ENCODE measurements around the gene ELOVL5.

The ELOVL5 gene

DNA sequence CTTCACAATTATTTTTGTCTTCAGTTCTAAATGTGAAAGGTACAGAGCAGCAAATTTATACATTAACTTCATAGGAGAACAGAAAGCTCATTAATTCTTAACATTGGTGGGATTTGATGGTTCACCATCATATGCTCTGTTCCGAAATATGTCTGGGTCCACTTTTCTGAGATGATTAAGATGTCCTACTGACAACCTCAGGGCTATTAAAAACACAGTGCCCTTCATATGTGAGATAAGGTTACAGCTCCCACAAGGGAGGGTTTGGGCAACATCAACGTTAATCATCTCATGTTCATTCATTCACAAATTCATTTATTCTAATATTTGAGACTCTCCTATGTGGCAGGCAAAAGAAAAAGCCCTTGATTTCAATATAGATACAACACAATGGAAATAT, 91.2 kb downstream of the ELOVL5 start:
- TF ChIP-seq YY1 (IDR thresholded peaks at IDR 0.05; ENCODE audit: insufficient read depth, insufficient read length) (no peak), SUZ12 (IDR thresholded peaks at IDR 0.05; ENCODE audit: extremely low read depth, insufficient read depth, insufficient read length) (no peak), ZNF274 (IDR thresholded peaks at IDR 0.05; ENCODE audit: low read depth, low read length) (no peak)
- Histone ChIP-seq H3K4me1 (ENCODE audit: insufficient read depth, insufficient read length) (no peaks in the 10 kb centered on the region), H3K4me3 (ENCODE audit: insufficient read length, low read depth) (no peak overlapping the region), H3K9ac (ENCODE audit: insufficient read length, low read depth) (no peak overlapping the region), H3K9me3 (ENCODE audit: insufficient read depth, low read length) (no peaks in the 10 kb centered on the region), H3K36me3 (ENCODE audit: insufficient read depth, insufficient read length, low read length) (peaks cover 16% of the 10 kb centered on the region), H3K27me3 (ENCODE audit: insufficient read depth, insufficient read length) (no peaks in the 10 kb centered on the region)
- no peak for DNase-seq (ENCODE audit: low read depth, low spot score)

DNA sequence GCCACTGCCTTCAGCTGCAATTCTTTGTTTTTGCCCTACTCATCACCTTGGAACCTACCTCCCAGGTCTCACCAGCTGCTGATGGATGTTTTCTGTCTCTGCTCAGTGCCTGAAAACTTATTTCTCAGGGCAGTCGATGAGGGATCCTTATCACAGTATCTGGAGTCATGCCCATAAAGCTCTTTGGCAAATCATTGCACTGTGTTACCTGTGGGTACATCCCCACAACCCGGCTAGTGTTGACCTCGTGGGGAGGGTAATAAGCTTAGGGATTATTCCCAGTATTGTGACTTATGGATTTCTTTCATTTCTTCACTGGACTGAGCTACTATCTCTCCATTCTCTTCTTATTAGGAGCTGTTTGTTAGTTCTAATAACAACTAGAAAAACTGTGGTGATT, 91.7 kb downstream of the ELOVL5 start:
- H3K9me3 ChIP-seq (ENCODE audit: insufficient read depth, low read length) = no peaks in the 10 kb centered on the region

DNA sequence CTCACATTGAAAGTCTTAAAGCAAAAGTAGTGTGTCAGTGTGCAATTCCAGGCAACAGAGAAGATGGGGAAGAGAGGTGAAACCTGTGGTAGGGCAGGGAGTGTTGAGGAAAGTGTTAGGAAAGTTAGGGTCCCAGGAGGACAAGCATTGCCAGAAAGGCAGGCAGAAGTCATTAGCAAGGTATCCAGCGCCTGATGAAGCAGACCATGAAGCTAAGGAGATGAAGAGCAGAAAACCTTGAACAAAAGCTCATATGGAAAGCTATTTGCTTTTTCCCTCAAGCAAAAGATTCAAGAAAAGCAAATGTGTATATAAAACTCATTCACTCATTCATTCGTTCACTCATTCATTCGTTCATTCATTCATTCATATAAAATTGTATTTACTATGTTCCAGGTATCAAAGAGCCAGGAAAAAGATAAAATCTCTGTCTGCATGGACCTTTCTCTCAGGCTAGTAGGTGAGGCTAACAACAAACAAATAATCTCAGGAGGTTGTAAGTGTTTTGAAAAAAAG, 96.5 kb downstream of the ELOVL5 start:
- Histone ChIP-seq H3K36me3 (ENCODE audit: insufficient read depth, insufficient read length, low read length) (no peaks in the 10 kb centered on the region), H3K27me3 (ENCODE audit: insufficient read depth, insufficient read length) (no peaks in the 10 kb centered on the region), H3K9me3 (ENCODE audit: insufficient read depth, low read length) (no peaks in the 10 kb centered on the region), H3K4me1 (ENCODE audit: insufficient read depth, insufficient read length) (no peaks in the 10 kb centered on the region), H3K4me3 (ENCODE audit: insufficient read length, low read depth) (no peak overlapping the region), H3K9ac (ENCODE audit: insufficient read length, low read depth) (no peak overlapping the region)
- DNase-seq (ENCODE audit: low read depth, low spot score) = no peak
- no peak for TF ChIP-seq SUZ12 (IDR thresholded peaks at IDR 0.05; ENCODE audit: extremely low read depth, insufficient read depth, insufficient read length)
- TF ChIP-seq YY1 (IDR thresholded peaks at IDR 0.05; ENCODE audit: insufficient read depth, insufficient read length) = no peak
- no peak for TF ChIP-seq ZNF274 (IDR thresholded peaks at IDR 0.05; ENCODE audit: low read depth, low read length)

More for the DNA sequence above, 91.7 kb downstream of the ELOVL5 start:
- Histone ChIP-seq H3K4me1 (ENCODE audit: insufficient read depth, insufficient read length) (no peaks in the 10 kb centered on the region), H3K9ac (ENCODE audit: insufficient read length, low read depth) (no peak overlapping the region), H3K27me3 (ENCODE audit: insufficient read depth, insufficient read length) (no peaks in the 10 kb centered on the region), H3K36me3 (ENCODE audit: insufficient read depth, insufficient read length, low read length) (peaks cover 13% of the 10 kb centered on the region), H3K4me3 (ENCODE audit: insufficient read length, low read depth) (no peak overlapping the region)
- no peak for DNase-seq (ENCODE audit: low read depth, low spot score)
- TF ChIP-seq SUZ12 (IDR thresholded peaks at IDR 0.05; ENCODE audit: extremely low read depth, insufficient read depth, insufficient read length) = no peak
- no peak for TF ChIP-seq ZNF274 (IDR thresholded peaks at IDR 0.05; ENCODE audit: low read depth, low read length)
- TF ChIP-seq YY1 (IDR thresholded peaks at IDR 0.05; ENCODE audit: insufficient read depth, insufficient read length) = no peak

DNA sequence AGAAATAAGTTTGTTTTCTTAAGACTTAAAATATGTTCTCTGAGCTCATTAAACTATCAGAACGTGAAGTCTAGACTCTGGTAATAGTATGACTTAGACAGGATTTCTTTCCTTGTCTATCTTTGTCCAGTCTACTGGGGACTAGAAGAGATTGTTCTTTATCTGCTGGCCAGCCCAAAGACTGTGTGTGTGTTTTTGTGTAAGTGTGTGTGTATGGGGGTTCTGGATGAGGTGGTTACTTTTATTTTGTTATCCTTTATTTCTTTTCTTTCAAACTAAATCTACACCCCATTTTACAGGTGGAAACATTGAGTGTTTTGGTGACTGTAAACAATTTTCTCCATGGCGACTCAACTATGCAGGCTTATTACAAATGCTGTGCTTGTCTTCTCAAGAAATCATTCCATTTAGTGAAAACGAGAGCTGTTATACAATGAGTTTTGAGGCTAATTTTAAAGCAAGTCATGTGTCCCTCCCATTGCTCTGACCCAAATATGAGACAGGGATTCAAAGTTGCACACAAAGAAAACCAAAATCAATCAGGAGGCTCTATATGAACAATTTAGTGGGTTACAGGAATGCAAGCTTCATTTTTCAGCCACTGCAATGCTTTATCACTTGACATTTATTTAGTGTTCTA, 97.6 kb downstream of the ELOVL5 start:
- H3K9ac ChIP-seq (ENCODE audit: insufficient read length, low read depth) = no peak overlapping the region
- H3K27me3 ChIP-seq (ENCODE audit: insufficient read depth, insufficient read length) = no peaks in the 10 kb centered on the region
- TF ChIP-seq YY1 (IDR thresholded peaks at IDR 0.05; ENCODE audit: insufficient read depth, insufficient read length) (no peak), ZNF274 (IDR thresholded peaks at IDR 0.05; ENCODE audit: low read depth, low read length) (no peak), SUZ12 (IDR thresholded peaks at IDR 0.05; ENCODE audit: extremely low read depth, insufficient read depth, insufficient read length) (no peak)
- H3K4me1 ChIP-seq (ENCODE audit: insufficient read depth, insufficient read length) = no peaks in the 10 kb centered on the region
- no peaks in the 10 kb centered on the region for H3K9me3 ChIP-seq (ENCODE audit: insufficient read depth, low read length)
- no peak overlapping the region for H3K4me3 ChIP-seq (ENCODE audit: insufficient read length, low read depth)
- H3K36me3 ChIP-seq (ENCODE audit: insufficient read depth, insufficient read length, low read length) = no peaks in the 10 kb centered on the region
- DNase-seq (ENCODE audit: low read depth, low spot score) = no peak

DNA sequence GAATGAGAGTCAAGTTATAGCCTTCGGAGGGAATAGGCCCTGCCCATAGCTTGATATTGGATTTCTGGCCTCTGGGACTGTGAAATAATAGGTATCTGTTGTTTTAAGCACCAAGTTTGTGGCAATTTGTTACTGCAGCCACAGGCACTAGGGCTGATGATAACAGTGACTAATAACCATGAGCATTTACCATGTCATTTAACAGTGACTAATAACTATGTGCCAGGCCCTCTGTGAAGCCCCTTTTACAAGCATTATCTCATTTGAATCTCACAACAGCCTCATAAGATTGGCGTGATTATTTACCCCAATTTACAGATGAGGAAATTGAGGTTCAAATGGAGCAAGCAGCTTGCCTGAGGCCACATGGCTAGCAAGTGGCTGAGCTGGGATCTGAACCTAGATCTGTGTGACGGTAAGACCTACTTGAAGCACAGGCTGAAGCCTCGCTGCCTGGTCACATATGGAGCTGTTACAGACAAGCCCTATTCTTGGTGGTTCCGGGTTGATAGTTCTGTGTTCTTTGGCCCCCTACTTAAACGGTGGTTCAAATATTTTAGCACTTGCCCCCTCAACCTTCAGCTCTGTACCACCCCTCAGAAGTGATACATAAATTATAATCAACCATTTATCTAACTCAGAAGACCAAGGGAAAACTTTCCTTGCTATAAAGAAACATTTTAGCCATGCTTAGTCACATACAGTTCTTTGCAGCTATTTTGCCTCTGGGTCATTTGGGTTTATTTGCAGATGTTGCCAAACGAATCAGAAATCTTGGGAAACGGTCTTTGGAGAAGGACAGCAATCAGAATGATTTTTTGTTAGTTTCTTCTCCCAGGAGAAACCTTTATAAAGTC, 98.3 kb downstream of the ELOVL5 start:
- H3K4me3 ChIP-seq (ENCODE audit: insufficient read length, low read depth) = no peak overlapping the region
- no peak overlapping the region for H3K9ac ChIP-seq (ENCODE audit: insufficient read length, low read depth)
- no peaks in the 10 kb centered on the region for H3K4me1 ChIP-seq (ENCODE audit: insufficient read depth, insufficient read length)
- no peaks in the 10 kb centered on the region for H3K27me3 ChIP-seq (ENCODE audit: insufficient read depth, insufficient read length)
- TF ChIP-seq YY1 (IDR thresholded peaks at IDR 0.05; ENCODE audit: insufficient read depth, insufficient read length) (no peak), SUZ12 (IDR thresholded peaks at IDR 0.05; ENCODE audit: extremely low read depth, insufficient read depth, insufficient read length) (no peak), ZNF274 (IDR thresholded peaks at IDR 0.05; ENCODE audit: low read depth, low read length) (no peak)
- H3K36me3 ChIP-seq (ENCODE audit: insufficient read depth, insufficient read length, low read length) = no peaks in the 10 kb centered on the region
- no peaks in the 10 kb centered on the region for H3K9me3 ChIP-seq (ENCODE audit: insufficient read depth, low read length)
- DNase-seq (ENCODE audit: low read depth, low spot score) = no peak

DNA sequence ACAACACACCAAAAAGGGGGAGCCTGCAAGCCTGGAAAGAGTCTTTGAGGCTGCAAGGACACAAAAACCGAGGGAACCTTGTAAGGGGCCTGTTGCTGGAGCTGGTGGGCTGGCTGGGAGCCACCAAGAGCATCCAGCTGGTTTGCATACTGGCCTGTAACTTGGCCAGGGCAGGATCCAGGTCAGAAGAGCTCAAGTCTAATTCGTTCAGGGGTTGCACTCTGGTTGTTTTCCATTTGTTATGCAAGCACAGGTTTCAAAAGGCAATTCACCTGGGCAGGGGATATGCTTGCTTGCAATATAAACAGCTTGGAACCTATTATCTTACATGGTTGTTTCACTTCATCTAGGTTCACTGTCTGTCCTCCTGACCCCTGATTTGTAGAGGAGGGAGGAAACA, 101.8 kb downstream of the ELOVL5 start:
- Histone ChIP-seq H3K9ac (ENCODE audit: insufficient read length, low read depth) (no peak overlapping the region), H3K4me3 (ENCODE audit: insufficient read length, low read depth) (no peak overlapping the region), H3K9me3 (ENCODE audit: insufficient read depth, low read length) (no peaks in the 10 kb centered on the region), H3K27me3 (ENCODE audit: insufficient read depth, insufficient read length) (no peaks in the 10 kb centered on the region), H3K4me1 (ENCODE audit: insufficient read depth, insufficient read length) (no peaks in the 10 kb centered on the region), H3K36me3 (ENCODE audit: insufficient read depth, insufficient read length, low read length) (no peaks in the 10 kb centered on the region)
- no peak for DNase-seq (ENCODE audit: low read depth, low spot score)
- TF ChIP-seq SUZ12 (IDR thresholded peaks at IDR 0.05; ENCODE audit: extremely low read depth, insufficient read depth, insufficient read length) = no peak
- TF ChIP-seq ZNF274 (IDR thresholded peaks at IDR 0.05; ENCODE audit: low read depth, low read length) = no peak
- no peak for TF ChIP-seq YY1 (IDR thresholded peaks at IDR 0.05; ENCODE audit: insufficient read depth, insufficient read length)

DNA sequence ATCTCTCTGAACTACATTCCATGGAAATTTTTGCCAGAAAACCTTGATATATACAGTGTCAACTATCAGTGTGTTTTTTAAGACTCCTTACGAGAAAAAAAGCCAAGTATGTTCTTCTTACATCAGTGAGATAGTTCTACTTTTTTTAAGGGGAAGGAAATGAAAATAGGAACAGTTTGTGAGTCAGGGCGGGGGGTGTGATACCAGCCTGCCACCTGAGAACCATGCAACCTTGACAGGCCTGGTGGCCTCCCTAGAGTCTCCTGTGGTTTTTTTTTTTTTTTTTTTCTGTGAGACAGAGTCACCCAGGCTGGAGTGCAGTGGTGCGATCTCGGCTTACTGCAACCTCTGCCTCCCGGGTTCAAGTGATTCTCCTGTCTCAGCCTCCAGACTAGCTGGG, 103.8 kb downstream of the ELOVL5 start:
- Histone ChIP-seq H3K27me3 (ENCODE audit: insufficient read depth, insufficient read length) (no peaks in the 10 kb centered on the region), H3K36me3 (ENCODE audit: insufficient read depth, insufficient read length, low read length) (no peaks in the 10 kb centered on the region), H3K9me3 (ENCODE audit: insufficient read depth, low read length) (no peaks in the 10 kb centered on the region), H3K4me1 (ENCODE audit: insufficient read depth, insufficient read length) (no peaks in the 10 kb centered on the region), H3K9ac (ENCODE audit: insufficient read length, low read depth) (no peak overlapping the region), H3K4me3 (ENCODE audit: insufficient read length, low read depth) (no peak overlapping the region)
- TF ChIP-seq ZNF274 (IDR thresholded peaks at IDR 0.05; ENCODE audit: low read depth, low read length) = no peak
- TF ChIP-seq SUZ12 (IDR thresholded peaks at IDR 0.05; ENCODE audit: extremely low read depth, insufficient read depth, insufficient read length) = no peak
- no peak for TF ChIP-seq YY1 (IDR thresholded peaks at IDR 0.05; ENCODE audit: insufficient read depth, insufficient read length)
- DNase-seq (ENCODE audit: low read depth, low spot score) = no peak
